ENCODE results near the gene GFER. TPM values are rescaled to one million over a fixed set of nuclear protein-coding genes. Genes with fewer than 3 reads are reported as not detected.
A peak's percentile ranks its signal among the peaks of the same experiment; 100 is the strongest.

Gene GFER
- total and polyA plus RNA-seq, 9 of the 15 experiments (the other 6 are each of a cell fraction or from before 2014, with no cell fraction given): 4.3 to 53.7 (median 19.8) TPM

DNA sequence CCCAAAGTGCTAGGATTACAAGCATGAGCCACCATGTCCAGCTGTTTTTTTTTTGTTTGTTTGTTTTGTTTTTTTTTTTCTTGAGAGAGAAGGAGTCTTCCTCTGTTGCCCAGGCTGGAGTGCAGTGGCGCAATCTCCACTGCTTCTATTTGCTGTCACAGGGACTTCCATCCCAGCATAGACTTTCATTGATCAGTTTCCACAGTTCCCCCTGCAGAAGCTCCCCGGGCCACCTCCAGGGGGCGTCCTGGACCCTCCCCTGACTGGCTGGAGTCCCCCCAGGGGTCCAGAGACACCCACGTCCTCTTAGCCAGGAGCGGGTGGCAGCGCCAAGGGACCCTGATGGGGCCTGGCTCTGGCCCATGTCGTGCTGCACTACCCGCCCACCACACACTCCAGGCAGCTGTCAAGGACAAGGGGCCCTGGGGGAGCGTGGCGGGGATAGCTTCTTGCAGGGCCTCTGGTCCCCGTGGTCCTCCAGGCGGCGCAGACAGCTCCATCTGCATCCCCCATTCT, 32.5 kb downstream of the GFER start (continued):
- TF ChIP-seq CTCF (IDR thresholded peaks at IDR 0.05 in 2 of 3, conservative IDR thresholded peaks at IDR 0.05 in 1 of 3; ENCODE audit: insufficient read depth in 2 of 3, low read depth in 1 of 3, low read length in 3 of 3): peak; percentile 48 to 73 (median 63)
- TF ChIP-seq ZZZ3 (IDR thresholded peaks at IDR 0.05): no peak
- TF ChIP-seq ZNF408 (CRISPR knock-in tag; IDR thresholded peaks at IDR 0.05; ENCODE audit: low read depth): no peak
- no peak for TF ChIP-seq PTBP1 (IDR thresholded peaks at IDR 0.05; ENCODE audit: low read depth, low read length)
- no peak for TF ChIP-seq ZBTB34 (CRISPR knock-in tag; IDR thresholded peaks at IDR 0.05)
- no peak for TF ChIP-seq HMGN3 (IDR thresholded peaks at IDR 0.05; ENCODE audit: borderline replicate concordance, extremely low read depth, insufficient read length, low read depth, low read length)
- no peak for TF ChIP-seq DEAF1 (CRISPR knock-in tag; IDR thresholded peaks at IDR 0.05)
- TF ChIP-seq DACH1 (IDR thresholded peaks at IDR 0.05; ENCODE audit: partially characterized antibody): peak; percentile 45
- no peak for TF ChIP-seq HNRNPK (IDR thresholded peaks at IDR 0.05; ENCODE audit: low read depth, low read length, poor library complexity, severe bottlenecking)
- no peak for TF ChIP-seq HOMEZ (CRISPR knock-in tag; IDR thresholded peaks at IDR 0.05)
- TF ChIP-seq SRF (CRISPR knock-in tag; IDR thresholded peaks at IDR 0.05): no peak
- TF ChIP-seq EGR1 (conservative IDR thresholded peaks at IDR 0.05): peak; percentile 37; the same call in 1 of the 2 replicates
- TF ChIP-seq ZNF224 (CRISPR knock-in tag; IDR thresholded peaks at IDR 0.05): no peak
- TF ChIP-seq ZNF766 (CRISPR knock-in tag; conservative IDR thresholded peaks at IDR 0.05): no peak
- TF ChIP-seq GMEB1 (CRISPR knock-in tag; IDR thresholded peaks at IDR 0.05): no peak
- TF ChIP-seq, protein P1, sequence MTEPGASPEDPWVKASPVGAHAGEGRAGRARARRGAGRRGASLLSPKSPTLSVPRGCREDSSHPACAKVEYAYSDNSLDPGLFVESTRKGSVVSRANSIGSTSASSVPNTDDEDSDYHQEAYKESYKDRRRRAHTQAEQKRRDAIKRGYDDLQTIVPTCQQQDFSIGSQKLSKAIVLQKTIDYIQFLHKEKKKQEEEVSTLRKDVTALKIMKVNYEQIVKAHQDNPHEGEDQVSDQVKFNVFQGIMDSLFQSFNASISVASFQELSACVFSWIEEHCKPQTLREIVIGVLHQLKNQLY (CRISPR knock-in tag; conservative IDR thresholded peaks at IDR 0.05): no peak
